Stimulated activated CD4-positive, alpha-beta T cell treated with anti-CD3 and anti-CD28 coated beads, Interleukin-4, amount 100 ng/mL, for 48 hours (primary cell): ENCODE data around the gene BCL2L12.
A peak's percentile ranks its signal among the peaks of the same experiment; 100 is the strongest.
"Not testable (repeated sequence)": the region's sequence is repeated elsewhere in the genome, so short reads cannot be mapped to it uniquely, and the experiment has no call there.

Experiments used
- DNase-seq, 2 donors: peaks; one replicate each; pipeline ENCODE4 v3.0.0-alpha.2; 2020; ENCODE audit warnings: low read depth in 2 of 2

Gene BCL2L12, protein sequence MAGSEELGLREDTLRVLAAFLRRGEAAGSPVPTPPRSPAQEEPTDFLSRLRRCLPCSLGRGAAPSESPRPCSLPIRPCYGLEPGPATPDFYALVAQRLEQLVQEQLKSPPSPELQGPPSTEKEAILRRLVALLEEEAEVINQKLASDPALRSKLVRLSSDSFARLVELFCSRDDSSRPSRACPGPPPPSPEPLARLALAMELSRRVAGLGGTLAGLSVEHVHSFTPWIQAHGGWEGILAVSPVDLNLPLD

DNA sequence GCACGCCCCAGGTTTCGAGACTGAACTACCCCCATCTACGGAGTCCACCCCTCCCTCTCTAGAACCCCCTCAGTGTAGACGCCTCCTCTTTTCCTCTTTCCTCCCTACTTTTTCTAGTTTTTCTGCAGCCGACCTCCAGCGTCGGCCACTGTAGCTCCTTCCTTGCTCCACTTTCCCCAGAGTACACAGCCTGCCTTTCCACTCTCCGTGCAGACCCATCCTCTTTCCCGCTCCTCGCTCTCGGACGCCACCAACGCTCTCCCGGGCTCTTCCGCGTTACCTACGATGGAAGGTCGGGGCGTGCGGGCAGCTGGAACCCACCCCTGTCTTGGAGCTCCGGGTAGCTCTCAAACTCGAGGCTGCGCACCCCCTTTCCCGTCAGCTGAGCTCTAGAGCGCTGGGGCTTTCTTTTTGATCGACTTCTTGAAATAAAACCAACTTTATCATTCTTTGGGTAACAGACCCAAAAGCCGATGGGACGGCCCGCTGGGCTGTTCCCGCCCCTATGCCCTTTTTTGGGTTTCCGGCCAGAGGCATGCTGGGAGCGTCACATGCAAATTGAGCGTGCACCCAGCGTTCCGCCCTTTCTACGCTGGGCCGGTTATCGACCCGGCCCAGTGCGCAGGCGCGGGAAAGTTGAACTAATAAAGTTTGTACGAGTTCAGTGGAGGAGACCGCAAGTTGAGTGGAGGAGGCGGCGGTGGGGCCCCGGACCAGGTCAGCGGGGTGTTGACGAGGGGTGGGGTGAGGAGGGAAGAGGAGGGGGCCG, at the start of gene BCL2L12, which contains the start of gene IRF3:
Gene BCL2L12, plus strand, starts transcription at position 583 of the 769 bp plus-strand sequence. CDS start 760 bp downstream, outside the sequence.
Gene IRF3, minus strand, starts transcription at position 507 of the 769 bp plus-strand sequence. CDS start 1,019 bp downstream, outside the sequence.
- peak; percentile 99 to 100 for DNase-seq

DNA sequence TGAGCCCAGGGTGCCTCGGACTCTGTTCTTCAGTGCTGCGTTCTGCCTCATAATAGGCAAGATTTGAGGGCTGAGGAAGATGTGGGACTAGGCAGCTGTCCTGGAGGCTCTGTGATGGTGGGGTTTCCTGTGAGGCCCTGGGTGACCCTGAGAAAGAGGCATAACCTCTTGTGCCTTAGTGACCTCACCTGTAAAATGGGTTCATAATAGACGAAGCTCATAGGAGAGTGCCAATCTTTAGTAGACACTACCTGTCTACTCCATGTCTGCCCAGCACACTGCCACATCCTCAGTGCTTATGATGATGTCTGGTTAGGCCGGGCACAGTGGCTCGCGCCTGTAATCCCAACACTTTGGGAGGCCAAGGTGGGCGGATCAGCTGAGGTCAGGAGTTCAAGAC, 49.2 kb upstream of the BCL2L12 start:
- no peak for DNase-seq

DNA sequence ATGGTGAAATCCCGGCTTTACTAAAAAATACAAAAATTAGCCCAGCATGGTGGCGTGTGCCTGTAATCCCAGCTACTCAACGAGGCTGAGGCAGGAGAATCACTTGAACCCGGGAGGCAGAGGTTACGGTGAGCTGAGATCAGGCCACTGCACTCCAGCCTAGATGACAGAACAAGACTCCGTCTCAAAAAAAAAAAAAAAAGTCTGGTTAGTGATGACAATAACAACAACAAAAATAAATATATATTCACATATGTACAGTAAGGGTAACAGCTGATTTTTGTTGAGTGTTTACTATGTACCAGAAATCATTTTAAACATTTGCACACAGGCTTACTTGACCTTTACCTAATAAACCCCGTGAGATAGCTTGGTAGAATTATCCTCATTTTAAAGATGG, 48.8 kb upstream of the BCL2L12 start:
- no peak for DNase-seq

DNA sequence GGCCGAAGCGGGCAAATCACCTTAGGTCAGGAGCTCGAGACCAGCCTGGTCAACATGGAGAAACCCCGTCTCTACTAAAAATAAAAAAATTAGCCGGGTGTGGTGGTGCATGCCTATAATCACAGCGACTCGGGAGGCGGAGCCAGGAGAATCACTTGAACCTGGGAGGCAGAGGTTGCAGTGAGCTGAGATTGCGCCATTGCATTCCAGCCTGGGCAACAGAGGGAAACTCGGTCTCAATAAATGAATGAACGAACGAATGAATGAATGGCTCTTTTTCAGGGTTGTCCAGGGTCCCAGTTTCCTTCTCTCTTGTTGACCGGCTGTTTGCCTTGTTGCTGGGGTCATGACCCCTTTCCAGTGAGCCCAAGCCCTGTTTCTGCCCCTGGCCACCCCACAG, 47.9 kb upstream of the BCL2L12 start:
- DNase-seq = not testable (repeated sequence)

DNA sequence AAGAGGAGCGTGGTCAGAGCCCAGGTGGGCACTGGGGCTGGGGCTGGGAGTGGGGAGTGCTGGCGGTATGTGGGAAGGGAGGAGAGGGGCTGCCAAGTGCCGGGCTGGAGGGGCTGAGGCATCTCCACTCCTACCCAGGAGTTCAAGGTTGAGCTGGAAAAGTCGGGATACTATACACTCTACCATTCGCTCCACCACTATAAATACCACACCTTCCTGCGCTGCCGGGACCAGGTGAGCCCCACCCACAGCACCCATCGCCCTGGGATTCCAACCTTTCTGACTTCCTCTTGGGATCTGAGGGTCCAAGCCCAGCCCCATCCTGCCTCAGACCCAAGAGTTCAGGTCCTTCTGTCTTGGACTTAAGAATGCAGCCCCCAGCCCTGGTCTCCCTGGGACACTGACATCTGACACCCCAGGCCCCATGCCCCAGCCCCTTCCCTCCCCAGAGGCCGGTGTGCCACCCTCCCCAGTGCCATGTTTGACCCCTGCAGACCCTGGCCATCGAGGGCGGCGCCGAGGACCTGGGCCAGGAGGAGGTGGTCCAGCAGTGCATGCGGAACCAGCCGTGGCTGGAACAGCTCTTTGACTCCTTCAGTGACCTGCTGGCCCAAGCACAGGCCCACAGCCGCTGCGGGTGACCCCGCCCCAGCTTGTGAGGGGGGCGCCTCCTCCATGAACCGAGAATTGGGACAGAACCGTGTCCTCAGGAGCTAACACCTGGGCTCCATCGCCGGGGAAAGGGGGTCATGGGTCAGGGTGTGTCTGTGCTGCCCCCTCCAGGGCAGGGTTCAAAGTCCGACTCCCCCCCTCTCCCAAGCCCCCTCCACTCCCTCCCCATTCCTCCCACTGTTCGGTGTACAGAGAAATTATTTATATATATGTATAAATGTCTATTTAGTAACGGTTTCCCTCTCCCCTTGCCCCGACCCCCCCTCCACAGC, 40.5 kb upstream of the BCL2L12 start:
- DNase-seq = no peak

DNA sequence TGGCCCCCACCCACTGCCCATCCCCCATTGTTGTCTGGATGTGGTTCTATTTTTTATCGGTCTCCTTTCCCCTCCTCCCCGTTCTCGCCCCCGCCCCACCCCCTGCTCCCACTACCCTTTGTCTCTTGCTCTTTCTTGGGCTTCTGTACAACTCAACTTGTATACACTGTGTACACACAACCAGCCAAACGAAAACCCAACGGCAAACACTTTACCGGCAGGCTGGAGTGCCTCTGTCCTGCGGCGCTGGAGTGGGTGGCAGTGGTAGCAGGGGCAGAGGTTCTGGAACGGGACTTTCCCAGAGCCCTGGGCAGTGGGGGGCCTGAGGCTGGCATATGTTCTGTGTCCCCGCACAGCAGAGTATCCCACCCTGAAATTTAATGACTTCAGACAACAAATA, 39.5 kb upstream of the BCL2L12 start:
- no peak for DNase-seq

DNA sequence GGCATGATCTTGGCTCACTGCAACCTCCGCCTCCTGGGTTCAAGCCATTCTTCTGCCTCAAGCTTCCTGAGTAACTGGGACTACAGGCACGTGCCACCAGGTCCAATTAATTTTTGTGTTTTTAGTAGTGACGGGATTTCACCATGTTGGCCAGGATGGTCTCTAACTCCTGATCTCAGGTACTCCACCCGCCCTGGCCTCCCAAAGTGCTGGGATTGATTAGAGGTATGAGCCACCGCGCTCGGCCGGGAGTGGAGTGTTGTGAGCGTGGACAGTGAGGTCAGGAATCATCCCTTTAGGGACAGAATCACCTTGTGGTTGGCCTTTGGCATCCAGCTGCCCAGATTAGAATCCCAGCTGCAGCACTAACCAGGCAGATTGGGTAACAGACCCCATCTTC, 36.1 kb upstream of the BCL2L12 start:
- no peak for DNase-seq

DNA sequence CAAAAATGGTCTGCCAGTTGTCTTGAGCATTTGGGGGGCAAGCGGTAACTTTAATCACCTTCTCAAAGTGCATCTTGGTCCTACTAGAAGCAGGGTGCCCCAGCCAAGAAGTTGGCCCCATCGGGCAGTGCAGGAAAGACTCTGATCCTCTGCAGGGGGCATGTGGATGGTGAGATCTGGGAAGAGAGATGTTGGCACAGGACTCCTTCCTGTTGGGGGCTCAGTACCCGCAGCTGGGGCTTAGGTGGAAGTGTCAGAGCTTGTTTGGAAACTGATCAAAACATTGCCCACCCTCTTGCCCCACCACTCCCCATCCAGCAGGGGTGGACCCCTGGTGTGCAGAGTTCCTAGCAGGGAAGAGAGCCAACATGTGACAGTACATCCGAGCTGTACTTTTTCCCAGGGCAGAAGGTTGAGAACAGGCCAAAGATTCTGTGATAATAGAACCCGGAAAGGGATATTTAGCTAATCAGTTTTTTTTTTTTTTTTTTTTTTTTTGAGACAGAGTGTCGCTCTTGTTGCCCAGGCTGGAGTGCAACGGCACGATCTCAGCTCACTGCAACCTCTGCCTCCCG, 34.6 kb upstream of the BCL2L12 start:
- DNase-seq = no peak

DNA sequence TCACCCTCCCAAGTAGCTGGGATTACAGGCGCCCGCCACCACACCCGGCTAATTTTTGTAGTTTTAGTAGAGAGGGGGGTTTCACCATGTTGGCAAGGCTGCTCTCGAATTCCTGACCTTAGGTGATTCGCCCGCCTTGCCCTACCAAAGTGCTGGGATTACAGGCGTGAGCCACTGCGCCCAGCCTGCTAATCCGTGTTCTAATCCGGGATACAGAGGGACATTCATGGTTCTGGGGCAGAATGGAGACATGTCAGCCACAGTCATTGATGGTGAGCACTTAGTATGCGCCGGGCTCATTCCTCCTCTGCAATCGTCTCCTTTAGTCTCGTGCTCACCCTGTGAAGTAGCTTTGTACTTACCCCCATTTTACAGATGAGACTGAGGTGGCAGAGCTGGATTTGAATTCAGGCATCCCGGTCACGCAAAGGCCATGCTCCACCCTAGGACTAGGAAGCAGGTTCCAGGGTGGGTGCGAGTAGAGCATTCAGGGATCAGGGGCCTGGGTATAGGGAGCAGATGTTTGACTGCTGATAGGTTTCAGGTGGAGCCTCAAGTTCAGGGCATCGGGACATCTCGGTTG, 34.0 kb upstream of the BCL2L12 start:
- no peak for DNase-seq

DNA sequence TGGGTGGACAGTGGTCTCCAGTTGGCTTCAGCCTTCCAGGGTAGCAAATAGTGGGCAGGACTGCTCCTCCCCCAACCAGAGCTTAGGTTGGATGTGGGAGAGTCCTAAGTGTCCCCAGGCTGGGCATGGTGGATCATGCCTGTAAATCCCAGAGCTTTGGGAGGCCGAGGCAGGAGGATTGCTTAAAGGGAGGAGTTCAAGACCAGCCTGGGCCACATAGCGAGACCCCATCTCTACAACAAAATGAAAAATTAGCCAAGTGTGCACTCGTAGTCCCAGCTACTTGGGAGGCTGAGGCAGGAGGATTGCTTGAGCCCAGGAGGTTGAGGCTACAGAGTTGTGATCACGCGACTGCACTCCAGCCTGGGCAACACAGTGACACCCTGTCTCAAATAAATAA, 33.2 kb upstream of the BCL2L12 start:
- DNase-seq = no peak

DNA sequence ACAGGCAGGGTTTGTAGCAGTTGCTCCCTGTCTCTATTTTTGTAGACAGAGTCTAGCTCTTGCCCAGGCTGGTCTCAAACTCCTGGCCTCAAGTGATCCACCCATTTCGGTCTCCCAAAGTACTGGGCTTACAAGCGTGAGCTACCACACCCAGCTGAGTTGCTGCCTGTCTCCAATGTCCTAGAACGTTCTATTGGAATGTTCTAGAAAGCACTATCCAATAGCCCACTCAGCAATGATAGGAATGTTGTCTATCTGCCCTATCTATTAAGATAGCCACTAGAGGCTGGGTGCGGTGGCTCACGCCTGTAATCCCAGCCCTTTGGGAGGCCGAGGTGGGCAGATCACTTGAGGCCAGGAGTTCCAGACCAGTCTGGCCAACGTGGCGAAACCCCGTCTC, 32.5 kb upstream of the BCL2L12 start:
- DNase-seq = not testable (repeated sequence)

DNA sequence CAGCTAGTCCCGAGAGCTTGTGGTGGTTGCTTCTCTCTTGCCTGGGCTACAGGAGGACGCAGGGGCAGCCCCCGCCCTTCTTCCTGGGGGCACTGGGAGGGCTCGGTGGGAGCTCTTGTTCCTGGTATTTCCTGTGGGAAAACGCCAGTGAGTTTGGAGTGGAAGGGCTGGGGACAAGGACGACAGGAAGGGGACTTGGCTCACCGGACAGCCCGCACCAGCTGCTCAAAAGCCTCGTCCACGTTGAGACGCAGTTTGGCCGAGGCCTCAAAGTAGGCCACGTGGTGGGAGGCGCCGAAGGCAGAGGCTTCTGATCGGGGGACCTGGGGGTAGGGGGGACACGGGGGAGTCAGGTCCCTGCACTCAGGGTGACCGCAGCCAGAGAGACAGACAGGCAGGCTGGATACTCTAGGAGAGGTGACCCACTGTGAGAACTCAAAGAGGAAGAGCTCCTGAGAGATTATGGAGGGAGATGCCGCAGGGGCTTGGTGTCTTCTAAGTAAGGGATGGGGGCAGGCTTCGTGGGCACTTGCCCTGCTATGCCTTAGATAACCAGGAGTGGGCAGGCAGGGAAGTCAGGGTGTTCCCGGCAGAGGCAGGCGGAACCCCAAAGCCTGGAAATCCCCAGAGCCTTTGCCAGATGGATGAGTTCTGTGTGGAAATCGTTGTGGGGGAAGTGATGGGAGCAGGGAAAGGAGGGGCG, 30.1 kb upstream of the BCL2L12 start:
- no peak for DNase-seq

DNA sequence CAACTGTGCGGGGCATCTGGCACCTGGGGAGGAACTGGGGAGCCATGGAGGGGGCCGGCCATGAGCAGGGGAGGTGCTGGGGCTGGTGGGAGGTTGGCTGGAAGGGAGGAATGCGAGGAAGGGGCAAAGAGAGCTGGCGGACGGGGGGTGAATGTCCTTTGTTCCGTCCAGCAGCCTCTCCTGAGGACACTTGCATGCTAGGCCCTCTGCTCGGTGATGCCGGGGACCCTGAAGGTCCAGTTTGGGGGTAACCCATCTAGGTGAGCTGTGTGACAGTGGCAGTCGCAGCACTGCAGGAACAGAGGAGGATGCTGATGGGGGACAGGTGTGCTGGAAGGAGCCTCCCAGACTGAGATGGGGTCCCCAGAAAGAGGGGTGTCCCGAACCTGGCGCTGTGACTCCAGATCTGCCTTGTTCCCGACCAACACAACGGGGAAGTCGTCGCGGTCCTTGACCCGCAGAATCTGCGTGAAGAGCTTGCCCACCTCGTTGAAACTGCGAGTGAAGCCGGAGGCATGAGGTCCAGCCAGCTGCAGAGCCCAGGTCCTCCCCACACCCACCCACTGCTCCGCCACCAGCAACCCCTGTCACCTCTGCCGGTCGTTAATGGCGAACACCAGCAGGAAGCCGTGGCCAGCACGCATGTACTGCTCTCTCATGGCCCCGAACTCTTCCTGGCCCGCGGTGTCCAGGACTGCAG, 29.4 kb upstream of the BCL2L12 start:
- no peak for DNase-seq

DNA sequence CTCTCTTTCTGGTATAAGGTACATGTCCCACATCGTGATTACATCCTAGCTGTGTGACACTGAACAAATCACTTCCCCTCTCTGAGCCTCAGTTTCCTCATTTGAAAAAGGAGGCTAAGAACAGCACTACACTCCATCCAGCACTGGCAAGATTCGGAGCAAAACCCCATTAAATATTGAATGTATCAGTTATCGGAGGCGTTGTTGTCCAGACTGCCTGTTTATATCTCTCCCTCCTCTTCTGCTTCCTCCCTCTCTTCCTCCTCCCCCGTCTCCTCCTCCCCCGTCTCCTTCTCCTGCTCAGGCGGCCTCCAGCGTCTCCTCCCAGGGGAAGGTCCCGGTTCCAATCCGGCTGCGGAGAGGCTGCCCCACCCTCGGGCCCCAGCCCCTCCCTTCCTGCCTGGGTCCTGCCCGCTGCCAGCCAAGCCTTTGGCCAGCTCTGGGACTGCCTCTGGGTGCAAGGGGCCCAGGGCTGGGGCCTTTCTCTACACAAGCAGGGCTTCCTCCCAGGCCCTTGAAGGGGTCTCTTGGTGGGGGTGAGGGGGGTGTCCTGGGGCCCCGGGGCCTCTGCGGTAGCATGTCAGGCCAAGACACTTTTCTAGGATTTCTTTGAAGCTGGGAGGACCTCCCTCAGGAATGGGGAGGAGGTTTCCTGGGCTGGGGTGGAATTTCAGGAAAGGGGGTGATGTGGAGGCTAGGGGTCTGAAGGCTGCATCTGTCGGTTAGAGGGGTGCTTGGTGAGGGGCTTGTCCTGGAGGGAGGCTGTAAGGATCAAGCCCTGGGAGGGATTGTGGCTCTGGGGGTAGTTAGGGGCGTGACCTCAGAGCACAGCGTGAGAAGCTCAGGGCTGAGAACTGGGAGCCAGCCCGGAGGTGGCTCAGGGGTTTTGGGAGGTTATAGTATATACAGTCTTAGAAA, 27.7 kb upstream of the BCL2L12 start:
- DNase-seq = no peak

DNA sequence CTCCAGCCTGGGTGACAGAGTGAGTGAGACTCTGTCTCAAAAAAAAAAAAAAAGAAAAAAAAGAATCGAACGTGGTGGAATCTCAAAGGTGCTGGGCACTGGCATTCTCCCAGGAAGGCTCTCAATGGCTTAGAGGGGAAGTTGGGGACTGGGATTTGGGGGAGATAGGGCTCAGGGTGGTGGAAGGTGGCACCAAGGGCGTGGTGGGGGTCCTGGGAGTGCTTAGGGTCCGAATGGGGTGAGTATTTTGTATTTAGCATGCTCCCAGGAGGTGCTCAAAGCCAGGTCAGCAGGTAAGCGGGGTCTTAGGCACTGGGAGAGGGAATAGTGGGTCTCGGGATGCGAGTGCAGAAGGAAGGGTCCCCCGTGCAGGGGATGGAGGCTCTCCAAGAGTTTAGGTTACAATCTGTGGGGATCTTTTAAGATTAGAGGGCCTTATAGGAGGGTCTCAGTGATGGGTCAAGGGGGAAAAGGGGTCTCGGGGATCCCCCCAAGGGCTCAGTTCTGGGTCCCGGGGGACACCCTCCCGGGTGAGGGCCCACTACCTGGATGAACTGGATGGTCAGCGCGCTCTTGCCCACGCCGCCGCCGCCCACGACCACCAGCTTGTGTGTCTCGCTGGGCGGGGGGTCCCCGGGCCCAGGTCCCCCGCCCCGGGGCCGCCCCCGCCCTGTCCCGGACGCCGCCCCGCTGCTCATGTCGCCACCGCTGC, 26.2 kb upstream of the BCL2L12 start:
- no peak for DNase-seq

DNA sequence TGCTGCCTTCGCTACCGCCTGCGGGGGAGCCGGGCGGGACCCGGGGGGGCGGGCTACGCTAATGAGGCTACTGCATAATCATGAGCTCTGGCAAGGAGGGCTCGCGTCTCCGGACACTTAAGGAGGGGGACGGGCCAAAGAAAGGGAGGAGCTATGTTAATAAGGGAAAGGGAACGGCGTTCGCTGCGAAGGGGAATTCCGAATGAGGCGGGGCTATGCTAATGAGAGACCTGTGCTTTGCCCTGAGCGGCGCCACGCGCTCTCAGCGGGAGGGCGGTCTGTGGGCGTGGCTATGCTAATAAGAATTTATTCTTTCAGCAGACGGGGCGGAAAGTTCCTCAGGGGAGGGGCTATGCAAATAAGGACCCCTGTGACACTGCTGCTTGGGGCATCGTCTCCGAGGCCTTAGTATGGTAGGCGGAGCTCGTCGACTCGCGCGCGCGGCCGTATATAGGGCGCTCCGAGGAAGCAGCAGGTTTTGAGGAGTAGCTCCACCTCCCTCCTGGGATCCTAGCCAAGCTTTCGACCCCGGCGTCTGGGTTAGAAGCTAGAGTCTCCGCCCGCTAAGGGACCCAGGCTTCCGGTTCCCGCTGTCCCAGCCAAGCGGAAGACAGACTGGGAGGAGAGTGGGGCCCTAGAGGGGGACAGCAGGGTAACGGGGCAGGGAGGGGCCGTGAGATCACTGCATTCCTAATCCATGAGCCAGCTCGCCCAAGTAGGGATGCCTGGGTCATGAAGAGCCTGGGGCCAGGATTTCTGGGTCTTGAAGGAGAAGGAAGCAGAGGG, 25.4 kb upstream of the BCL2L12 start, which contains the start of gene RRAS:
Gene RRAS, minus strand, starts transcription at position 31 of the 786 bp plus-strand sequence. CDS start 45 bp downstream, outside the sequence.
- DNase-seq = peak; percentile 99 to 100
